ENCODE measurements around the gene PCDHAC1.

PCDHAC1 gene

DNA sequence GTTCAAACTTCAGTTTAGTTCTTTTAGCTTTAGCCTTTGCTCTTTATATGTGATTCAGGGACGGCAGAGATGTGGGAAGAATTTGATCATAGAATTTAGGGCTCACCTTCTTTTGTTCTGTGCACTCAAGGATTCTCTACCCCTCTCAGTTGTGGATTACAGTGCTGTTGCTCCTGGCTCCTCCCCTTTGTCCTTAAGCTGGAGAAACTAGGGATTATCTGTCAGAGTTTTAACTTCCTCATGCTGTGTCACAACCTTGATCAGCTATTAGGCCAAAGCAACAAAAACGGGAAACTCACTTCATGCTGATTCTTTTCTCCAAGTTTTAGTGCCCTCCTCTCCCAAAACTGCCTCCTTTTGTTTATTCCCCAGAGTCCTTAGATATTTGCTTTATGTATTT, 27.1 kb downstream of the PCDHAC1 start:
- TF ChIP-seq, protein P1, sequence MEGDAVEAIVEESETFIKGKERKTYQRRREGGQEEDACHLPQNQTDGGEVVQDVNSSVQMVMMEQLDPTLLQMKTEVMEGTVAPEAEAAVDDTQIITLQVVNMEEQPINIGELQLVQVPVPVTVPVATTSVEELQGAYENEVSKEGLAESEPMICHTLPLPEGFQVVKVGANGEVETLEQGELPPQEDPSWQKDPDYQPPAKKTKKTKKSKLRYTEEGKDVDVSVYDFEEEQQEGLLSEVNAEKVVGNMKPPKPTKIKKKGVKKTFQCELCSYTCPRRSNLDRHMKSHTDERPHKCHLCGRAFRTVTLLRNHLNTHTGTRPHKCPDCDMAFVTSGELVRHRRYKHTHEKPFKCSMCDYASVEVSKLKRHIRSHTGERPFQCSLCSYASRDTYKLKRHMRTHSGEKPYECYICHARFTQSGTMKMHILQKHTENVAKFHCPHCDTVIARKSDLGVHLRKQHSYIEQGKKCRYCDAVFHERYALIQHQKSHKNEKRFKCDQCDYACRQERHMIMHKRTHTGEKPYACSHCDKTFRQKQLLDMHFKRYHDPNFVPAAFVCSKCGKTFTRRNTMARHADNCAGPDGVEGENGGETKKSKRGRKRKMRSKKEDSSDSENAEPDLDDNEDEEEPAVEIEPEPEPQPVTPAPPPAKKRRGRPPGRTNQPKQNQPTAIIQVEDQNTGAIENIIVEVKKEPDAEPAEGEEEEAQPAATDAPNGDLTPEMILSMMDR (conservative IDR thresholded peaks at IDR 0.05): no peak
- TF ChIP-seq ZFX (IDR thresholded peaks at IDR 0.05): no peak
- H3K27ac ChIP-seq: no peak overlapping the region

DNA sequence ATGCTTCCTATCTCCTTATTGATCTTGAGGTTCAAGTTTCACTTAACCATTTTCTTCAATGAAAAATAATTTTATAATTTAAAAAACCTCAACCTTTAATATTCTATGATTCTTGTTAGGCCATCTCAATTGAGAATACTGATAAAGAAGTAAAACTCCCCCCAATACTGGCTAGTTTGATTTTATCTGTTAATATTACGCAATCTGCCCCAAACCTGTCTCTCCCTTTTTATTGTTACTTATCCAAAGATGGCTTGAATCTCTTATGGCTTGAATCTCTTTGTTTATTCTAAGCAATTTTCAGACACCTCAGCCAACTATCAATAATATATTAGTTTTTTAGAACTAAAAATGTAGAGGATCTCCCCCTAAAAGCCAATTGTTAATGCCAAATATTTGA, 36.1 kb downstream of the PCDHAC1 start:
- TF ChIP-seq, protein P1 (conservative IDR thresholded peaks at IDR 0.05): no peak
- TF ChIP-seq ZFX (IDR thresholded peaks at IDR 0.05): no peak
- H3K27ac ChIP-seq: no peak overlapping the region

DNA sequence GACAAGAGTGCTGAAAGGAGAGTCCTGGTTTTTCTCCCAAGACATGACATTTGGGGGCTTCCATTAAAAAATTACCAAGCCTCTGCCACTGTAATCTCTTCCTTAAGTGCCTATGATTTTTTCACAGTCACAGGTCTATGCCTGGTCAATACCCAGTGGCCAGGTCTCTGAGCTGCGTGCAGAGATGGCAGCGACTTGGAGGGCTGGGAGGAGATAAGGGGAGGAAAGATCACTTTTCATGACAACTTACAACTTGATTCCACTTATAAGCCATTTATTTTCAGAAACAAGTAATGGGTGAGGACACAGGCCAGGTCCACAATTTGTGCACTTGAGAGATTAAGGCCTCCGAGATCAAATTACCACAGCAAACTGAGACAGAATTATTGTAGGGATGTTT, 38.3 kb downstream of the PCDHAC1 start:
- no peak overlapping the region for H3K27ac ChIP-seq
- no peak for TF ChIP-seq ZFX (IDR thresholded peaks at IDR 0.05)
- TF ChIP-seq, protein P1 (conservative IDR thresholded peaks at IDR 0.05): no peak

DNA sequence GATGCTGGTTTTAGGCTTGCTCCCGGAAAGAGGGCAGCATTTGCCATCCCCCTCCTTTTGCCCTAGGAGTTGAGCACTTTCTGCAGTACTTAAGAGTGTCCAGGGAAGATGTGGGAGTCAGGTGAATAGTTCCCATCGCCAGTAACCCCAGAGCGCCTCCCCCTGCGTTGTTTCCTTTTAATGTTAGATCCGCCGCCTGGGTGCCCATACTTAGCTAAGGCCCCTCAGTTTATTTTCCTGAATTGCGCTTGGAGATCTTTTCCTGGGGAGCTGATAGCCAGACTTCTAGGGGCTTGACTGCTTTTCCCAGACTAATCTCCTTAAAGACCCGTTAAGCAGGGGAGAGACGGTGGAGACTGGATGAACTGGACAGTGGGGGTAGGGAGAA, 39.8 kb downstream of the PCDHAC1 start:
- H3K27ac ChIP-seq: no peak overlapping the region
- no peak for TF ChIP-seq ZFX (IDR thresholded peaks at IDR 0.05)
- TF ChIP-seq, protein P1 (conservative IDR thresholded peaks at IDR 0.05): no peak

DNA sequence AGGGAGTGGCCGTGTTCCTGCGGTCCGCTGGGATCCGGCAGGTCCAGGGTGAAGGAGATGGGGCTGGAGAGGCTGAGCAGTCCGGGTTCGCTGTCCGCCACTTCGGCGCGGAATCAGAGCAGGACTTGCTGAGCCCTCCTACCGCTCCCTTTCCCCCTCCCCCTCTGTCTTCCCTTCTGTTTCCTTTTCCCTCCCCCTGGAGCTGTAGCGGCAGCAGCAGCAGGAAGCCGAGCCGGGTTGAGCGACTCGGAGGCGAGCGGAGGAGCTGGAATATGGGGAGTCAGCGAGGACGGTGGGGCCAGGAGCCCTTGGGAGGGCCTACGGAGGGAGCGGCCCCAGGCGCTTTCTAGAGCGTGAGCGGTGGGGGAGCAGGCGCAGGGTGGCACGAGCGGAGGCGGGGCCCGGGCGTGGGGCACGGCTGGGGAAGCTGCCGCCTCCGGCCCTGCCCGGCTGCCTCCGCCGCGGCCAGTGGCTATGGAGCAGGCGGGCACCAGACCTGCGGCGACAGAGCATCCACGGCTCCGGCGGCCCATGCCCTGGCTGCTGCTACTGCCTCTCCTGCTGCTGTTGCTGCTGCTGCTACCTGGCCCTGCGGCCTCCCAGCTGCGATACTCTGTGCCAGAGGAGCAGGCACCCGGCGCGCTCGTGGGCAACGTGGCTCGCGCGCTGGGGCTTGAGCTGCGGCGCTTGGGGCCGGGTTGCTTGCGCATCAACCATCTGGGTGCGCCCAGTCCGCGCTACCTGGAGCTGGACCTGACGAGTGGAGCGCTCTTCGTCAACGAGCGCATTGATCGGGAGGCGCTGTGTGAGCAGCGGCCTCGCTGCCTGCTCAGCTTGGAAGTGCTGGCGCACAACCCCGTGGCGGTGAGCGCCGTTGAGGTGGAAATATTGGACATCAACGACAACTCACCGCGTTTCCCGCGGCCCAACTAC, 40.5 kb downstream of the PCDHAC1 start, which contains the start of gene PCDHAC2:
PCDHAC2 (plus strand) TSS at position 184 of the 933 bp plus-strand sequence; CDS start at position 475, 291 bp downstream.
- H3K27ac ChIP-seq: no peak within 1 kb of the TSS
- TF ChIP-seq ZFX (IDR thresholded peaks at IDR 0.05): no peak
- TF ChIP-seq, protein P1 (conservative IDR thresholded peaks at IDR 0.05): no peak

DNA sequence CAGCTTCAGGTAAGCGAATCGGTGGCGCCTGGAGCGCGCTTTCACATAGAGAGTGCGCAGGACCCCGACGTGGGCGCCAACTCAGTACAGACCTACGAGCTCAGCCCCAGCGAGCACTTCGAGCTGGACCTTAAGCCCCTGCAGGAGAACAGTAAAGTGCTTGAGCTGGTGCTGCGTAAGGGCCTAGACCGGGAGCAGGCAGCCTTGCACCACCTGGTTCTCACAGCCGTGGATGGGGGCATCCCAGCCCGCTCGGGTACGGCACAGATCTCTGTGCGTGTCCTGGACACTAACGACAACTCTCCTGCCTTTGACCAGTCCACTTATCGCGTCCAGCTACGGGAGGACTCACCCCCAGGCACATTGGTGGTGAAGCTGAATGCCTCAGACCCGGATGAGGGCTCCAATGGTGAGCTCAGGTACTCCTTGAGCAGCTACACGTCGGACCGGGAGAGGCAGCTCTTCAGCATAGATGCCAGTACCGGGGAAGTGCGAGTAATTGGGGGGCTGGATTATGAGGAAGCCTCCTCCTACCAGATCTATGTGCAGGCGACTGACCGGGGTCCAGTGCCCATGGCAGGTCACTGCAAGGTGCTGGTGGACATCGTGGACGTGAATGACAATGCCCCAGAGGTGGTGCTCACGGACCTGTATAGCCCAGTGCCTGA, 41.3 kb downstream of the PCDHAC1 start:
- no peak for TF ChIP-seq ZFX (IDR thresholded peaks at IDR 0.05)
- TF ChIP-seq, protein P1 (conservative IDR thresholded peaks at IDR 0.05): no peak
- H3K27ac ChIP-seq: no peak overlapping the region

DNA sequence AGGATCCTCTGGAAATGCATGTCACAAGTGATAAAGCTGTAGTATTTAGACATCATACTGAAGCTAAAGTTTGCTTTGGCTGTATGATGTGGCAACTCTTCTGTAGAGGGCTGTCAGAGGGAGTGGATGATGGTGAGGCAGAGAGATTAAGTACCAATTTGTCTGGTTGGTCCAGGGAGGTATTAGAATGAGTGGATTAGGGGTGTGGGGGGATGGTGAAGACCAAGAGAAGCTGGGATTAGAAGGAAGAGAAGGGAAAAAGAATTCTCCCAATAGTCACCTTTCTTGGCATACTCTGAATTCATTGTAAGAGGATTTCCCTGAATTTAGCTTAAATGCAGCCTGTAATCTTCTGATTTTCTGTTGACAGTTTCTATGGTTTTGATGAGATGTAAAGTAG, 43.8 kb downstream of the PCDHAC1 start:
- no peak overlapping the region for H3K27ac ChIP-seq
- TF ChIP-seq ZFX (IDR thresholded peaks at IDR 0.05): no peak
- TF ChIP-seq, protein P1 (conservative IDR thresholded peaks at IDR 0.05): no peak

Measured in C4-2B (cell line).